22Rv1 (cell line): ENCODE data around the gene GDPD1.

ENCODE experiments used
- CTCF ChIP-seq: fragments of 450-650 bp; IDR thresholded peaks from 2 replicates; pipeline ENCODE4 v1.5.1; 2017; ENCODE audit warnings: mild to moderate bottlenecking
- ZFX ChIP-seq: fragments of 450-650 bp; IDR thresholded peaks from 2 replicates; pipeline ENCODE4 v1.6.1; 2017; ENCODE audit warnings: antibody characterized with exemption, borderline replicate concordance

GRCh38 chr17:59178266-59178985 is 41.9 kb upstream of the GDPD1 start:
- TF ChIP-seq CTCF, result no peak
- TF ChIP-seq ZFX, result no peak
